Erythroblast (primary cell): ENCODE measurements around the gene TMEM202.

Experiments used
- GATA1 ChIP-seq: IDR thresholded peaks from 2 replicates; pipeline ENCODE4 v1.6.1; 2011; ENCODE audit warnings: low read depth, mild to moderate bottlenecking, control low read depth, low read length, moderate library complexity
- POLR2A ChIP-seq: IDR thresholded peaks from 2 replicates; pipeline ENCODE4 v1.6.1; 2011; ENCODE audit warnings: mild to moderate bottlenecking, low read length

DNA sequence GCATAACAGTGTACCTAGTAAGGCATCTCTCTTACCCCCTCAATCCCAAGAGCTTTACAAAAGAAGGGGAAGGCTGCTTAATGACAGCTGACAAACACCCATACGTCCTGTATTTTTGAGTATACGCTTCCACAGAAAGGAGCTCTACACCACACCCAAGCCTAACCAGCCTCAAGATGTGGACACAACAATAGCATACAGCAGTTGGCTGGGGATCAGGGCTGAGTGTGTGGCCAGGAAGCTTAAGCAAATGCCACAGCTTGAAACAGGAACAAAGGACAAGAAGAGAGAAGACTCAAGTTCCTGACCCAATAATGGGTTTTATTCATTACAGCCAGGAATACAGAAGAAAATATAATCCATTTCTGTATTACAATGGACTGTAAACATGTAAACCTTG, 29.2 kb upstream of the TMEM202 start:
- TF ChIP-seq POLR2A, result no peak
- TF ChIP-seq GATA1, result no peak
